GM12873 (cell line): ENCODE data around the gene TBCE.

Experiments used
- CTCF ChIP-seq: IDR thresholded peaks from 2 replicates; pipeline ENCODE4 v1.5.1; 2012; ENCODE audit warnings: low read depth, mild to moderate bottlenecking, moderate library complexity, low read length, control low read depth; ENCODE audit not compliant: insufficient read depth; ENCODE audit errors: missing control alignments

TBCE gene

GRCh38 chr1:235494531-235494930 lies 127.3 kb downstream of the TBCE start:
- no peak for TF ChIP-seq CTCF

- no peak for TF ChIP-seq CTCF
Observed at GRCh38 chr1:235495030-235495429, 127.8 kb downstream of the TBCE start.

- TF ChIP-seq CTCF = no peak
Observed at GRCh38 chr1:235495551-235495950, 128.3 kb downstream of the TBCE start.

GRCh38 chr1:235500971-235501540 lies 133.8 kb downstream of the TBCE start:
- no peak for TF ChIP-seq CTCF
